GM12891 (cell line): ENCODE measurements around the gene KY.

Experiments
- PAX5 ChIP-seq: IDR thresholded peaks from 2 replicates; pipeline ENCODE4 v1.6.1; 2011; ENCODE audit warnings: low read length, moderate library complexity, mild to moderate bottlenecking; ENCODE audit not compliant: insufficient read depth, severe bottlenecking
- POLR2A ChIP-seq: IDR thresholded peaks from 2 replicates; pipeline ENCODE4 v1.6.1; 2011; ENCODE audit warnings: low read depth, low read length, control low read depth
- POLR2AphosphoS5 ChIP-seq: IDR thresholded peaks from 2 replicates; pipeline ENCODE4 v1.6.1; 2011; ENCODE audit warnings: low read depth, low read length, control low read depth
- POU2F2 ChIP-seq: IDR thresholded peaks from 2 replicates; pipeline ENCODE4 v1.6.1; 2011; ENCODE audit warnings: low read depth, mild to moderate bottlenecking, control low read depth, low read length, moderate library complexity
- SPI1 ChIP-seq: IDR thresholded peaks from 2 replicates; pipeline ENCODE4 v1.6.1; 2011; ENCODE audit warnings: low read depth, low read length, control low read depth
- TAF1 ChIP-seq: IDR thresholded peaks from 2 replicates; pipeline ENCODE4 v1.6.1; 2011; ENCODE audit warnings: low read depth, low read length, control low read depth

DNA sequence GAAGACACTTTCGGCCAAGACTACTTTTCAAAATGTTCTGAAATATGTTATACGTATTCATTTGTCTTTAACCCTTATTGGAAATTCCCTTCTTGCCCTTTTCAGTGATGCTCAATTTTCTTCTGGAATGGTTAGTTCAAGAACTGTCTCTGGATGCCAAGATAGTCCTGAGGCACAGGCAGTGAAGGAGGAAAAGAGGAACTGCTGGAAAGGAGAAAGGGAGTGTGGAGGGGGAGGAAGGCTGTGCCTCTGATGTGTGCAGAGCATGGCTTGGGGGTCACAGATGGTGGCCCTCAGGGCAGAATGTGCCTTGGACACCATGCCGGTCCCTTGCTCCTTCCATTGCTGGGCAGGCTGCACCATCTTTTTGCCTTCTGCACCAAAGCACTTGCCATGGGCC lies 91.2 kb downstream of the KY start:
- TF ChIP-seq POLR2AphosphoS5: no peak
- no peak for TF ChIP-seq POLR2A
- TF ChIP-seq TAF1: no peak
- TF ChIP-seq SPI1: peak; percentile 48; the same call in 1 of the 2 replicates
- TF ChIP-seq POU2F2: no peak
- TF ChIP-seq PAX5: no peak
